UCSD-AML1 (cell line): ENCODE results near the gene POLE.
A peak's percentile ranks its signal among the peaks of the same experiment; 100 is the strongest.

Experiments used
- DNase-seq: peaks from one replicate; lab custom pipeline; 2025; ENCODE audit not compliant: unreplicated experiment; lab: John Stamatoyannopoulos, UW

POLE gene

GRCh38 chr12:132677492-132677891 is 9.7 kb downstream of the POLE start:
- DNase-seq: no peak

GRCh38 chr12:132675757-132676432 is 11.2 kb downstream of the POLE start:
- no peak for DNase-seq

DNA sequence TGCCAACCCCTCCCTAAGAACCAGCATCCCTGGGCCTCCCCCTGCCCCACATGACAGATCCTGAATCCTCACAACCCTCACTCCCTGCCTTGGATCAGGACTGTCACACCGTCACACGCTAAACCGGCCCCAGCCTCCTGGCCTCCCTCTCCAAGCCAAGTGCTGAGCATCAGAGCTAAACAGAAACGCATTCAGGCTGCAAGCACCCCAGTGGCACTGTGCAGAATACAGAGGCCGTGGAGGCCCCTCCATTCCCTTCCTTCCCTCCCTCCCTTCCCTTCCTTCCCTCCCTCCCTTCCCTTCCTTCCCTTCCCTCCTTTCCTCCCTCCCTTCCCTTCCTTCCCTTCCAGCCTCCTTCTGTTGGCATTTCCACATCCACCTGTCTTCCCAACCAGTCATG is 12.6 kb downstream of the POLE start:
- DNase-seq: no peak

DNA sequence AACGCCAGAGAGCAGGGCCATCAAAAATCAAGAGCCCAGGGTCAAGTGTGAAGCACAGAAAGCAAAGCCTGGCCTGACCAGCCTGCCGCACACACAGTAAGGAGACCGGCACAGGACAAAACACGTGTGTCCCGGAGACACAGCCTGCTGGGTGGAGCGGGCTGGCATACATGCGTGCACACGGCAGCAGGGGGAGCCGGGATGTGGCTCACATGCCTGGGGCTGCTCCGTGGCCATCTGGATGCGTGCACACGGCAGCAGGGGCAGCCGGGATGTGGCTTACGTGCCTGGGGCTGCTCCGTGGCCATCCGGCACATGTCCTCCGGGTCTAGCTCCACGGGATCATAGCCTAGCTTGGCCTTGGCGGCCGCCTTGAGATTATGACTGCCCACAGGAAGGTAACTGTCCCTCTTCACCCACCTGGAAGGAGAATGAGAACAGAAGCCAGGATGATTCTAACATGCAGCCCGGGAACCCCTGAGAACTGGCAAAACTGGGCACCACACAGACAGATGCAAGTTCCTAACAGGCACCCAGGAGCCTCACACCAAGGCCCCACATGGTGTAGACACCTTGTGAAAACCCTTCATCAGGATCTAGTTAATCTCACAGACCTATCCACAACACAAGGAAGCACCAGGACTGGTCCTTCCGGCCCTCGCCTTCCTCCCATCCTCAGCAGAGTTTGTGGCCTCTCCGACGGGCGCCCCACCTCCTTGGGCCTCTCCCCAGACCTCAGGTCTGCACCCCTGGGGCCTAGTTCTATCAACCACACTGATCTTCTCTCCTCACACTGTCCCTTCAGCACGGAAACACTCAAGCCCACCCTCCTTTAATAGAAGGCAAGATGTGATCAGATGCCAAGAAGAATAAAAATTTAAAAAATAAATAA is 13.6 kb downstream of the POLE start:
- DNase-seq: no peak

- DNase-seq: no peak
Observed at GRCh38 chr12:132672678-132673077, 14.5 kb downstream of the POLE start.

DNA sequence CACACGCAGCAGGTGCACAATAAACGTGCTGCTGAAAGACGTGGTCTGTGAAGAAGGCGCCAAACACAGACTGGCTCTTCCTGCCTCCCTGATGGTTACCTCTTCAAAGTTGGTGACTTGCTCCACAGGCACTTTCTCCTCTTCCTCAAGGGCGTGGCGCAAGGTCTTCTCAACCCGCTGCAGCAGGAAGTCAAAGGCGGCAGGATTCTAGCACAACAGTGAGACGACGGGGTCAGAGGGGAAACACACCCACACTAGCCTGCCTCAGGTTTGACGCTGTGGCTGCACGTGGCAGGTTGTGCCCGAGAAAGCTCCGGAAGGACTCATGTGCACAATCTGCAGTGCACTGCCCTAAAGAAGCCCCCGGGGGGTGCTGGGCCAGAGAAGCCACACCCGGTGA is 15.0 kb downstream of the POLE start:
- DNase-seq: no peak

- no peak for DNase-seq
Observed at GRCh38 chr12:132669166-132669879, 17.8 kb downstream of the POLE start.

DNA sequence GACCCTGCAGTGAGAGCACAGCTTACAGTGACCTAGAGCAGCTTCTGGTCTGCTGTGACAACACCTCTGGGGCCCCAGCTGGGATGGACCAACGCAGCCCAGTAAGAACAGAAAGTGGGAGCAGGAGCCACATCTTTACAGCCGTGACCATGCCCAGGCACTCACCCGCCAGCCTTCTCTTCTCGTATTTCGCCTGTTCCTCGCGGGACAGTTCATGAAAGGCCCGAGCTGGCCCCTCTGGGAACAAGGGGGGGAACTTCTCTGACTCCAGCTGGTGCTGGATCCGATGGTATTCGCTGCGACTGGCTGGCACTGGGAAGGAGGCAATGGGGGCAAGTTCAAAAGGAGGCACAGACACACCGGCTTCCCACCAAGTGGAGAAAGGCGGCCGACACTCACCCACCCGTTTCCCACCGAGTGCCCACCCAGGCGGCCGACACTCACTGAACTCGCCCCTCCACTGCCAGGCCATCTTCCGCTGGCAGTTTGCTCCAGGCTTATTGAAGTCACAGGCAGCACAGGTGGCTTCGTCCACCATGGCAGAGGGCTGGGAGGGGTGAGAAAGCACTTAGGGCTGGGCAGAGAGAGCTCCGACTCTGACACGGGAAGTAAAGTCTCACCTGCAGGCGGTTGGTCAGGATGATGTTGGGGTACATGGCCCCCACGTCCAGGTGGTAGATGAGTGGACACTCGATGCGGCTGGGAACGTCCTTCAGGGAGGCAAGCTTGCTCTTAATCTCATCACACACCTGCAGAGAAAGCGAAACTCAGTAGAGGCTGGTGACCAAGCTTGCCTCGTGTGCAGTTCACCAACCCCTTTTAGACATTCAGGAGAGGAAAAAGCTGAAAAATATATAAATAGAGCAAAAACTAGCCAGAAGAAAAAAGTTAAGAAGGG is 18.7 kb downstream of the POLE start:
- DNase-seq: no peak

- DNase-seq: no peak
Observed at GRCh38 chr12:132665794-132666193, 21.3 kb downstream of the POLE start.

- DNase-seq: no peak
Observed at GRCh38 chr12:132665149-132665491, 22.0 kb downstream of the POLE start.

DNA sequence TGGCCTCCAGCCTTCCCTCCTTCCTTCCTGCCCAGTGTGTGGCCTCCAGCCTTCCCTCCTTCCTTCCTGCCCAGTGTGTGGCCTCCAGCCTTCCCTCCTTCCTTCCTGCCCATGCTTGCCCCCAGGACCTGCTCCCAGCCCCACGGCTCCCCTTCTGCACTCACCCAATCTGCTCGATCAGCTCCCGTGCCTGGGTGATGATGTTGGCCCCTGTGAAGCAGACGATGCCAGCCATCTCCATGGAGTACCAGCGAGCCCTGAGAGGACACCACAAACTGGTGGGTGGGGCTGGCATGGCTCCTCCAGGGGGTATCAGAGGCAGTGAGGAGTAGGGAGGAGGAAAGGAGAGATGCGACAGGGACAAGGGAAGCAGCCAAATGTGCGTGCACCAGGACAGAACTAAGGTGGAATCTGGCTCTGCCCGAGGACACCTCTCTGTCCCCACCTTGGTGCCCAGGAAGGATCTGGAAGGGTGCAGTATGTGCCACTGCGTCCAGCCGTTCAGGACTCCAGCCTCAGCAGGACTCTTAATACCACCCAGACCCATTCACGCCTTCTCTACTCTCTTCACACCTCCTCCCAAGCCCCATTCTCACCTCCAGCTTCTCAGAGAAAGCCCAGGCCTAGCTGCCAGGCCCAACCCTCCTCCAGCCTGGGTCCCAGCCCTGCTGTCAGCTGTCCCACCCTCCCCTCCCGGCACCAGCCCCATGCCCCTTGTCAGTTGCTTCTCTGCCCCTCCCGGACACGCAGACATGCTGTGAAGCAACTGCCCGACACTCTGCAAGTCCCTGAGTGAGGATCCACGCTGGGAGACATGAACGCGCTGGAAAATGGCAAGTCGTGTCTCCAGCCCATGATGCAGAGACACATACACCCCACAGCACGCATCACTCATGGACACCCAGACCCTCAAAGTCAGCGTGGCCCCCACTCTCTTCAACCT is 22.7 kb downstream of the POLE start:
- DNase-seq: peak; percentile 65

DNA sequence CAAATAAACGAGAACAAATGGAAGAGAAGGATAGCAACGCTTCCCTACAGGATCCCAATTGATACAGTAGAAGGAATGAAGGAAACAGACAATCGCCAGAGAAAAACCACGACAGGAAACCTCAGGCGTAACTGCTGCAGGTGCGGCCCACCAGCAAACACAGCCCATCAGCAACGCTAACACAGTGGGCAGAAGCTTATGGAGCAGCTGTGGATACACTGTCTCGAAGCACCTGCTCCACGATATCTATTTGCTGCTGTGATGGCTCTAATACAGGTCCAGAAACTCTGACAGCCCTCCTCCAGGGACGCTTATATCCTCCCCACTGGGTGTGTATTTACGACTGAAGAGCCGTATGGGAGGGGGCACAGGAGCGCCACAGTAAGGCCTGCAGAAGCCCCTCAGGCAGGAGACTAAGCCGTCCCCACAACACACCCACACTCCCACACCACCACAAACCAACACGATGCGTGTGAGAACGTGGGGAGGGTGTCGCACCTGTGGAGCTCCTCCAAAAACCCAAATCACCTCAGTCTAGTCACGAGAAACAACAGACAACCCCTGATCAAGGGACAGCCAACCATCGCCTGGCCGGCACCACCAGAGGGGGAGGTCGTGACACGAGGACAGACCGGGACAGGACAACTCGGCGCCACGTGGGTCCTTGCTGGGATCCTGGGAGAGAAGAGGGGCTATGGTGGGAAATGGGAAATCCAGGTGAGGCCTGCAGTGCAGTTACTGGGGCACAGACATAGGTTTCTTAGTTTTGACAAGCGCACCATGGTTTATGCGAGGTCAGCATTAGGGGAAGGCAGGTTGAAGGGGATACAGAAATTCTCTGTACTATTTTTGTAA is 24.0 kb downstream of the POLE start:
- DNase-seq: no peak

GRCh38 chr12:132661972-132662371 is 25.2 kb downstream of the POLE start:
- no peak for DNase-seq

GRCh38 chr12:132660996-132661395 is 26.1 kb downstream of the POLE start:
- DNase-seq: no peak

GRCh38 chr12:132660052-132660451 is 27.1 kb downstream of the POLE start:
- peak; percentile 63 for DNase-seq

DNA sequence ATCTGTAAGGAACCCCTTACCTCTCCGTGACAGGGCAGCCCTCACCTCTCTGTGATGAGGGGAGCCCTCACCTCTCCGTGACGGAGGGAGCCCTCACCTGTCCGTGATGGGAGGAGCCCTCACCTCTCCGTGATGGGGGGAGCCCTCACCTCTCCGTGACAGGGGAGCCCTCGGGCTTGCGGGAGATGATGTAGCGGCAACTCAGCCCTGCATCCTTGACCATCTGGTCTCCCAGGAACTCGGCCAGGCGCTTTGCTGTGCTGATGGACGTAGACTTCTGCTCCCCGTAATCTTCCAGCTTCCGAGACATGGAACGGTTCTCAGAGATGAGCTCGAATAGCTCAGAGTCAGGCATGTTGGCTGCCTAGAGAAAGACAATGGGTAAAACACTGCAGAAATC is 28.0 kb downstream of the POLE start:
- DNase-seq: no peak

- DNase-seq: no peak
Observed at GRCh38 chr12:132658149-132658894, 28.8 kb downstream of the POLE start.
